NCI-H2227 (cell line): ENCODE results near the gene GJC2.
A peak's percentile ranks its signal among the peaks of the same experiment; 100 is the strongest.
"Not testable (repeated sequence)": the region's sequence is repeated elsewhere in the genome, so short reads cannot be mapped to it uniquely, and the experiment has no call there.

ENCODE experiments used
- DNase-seq: peaks from one replicate; lab custom pipeline; 2025; ENCODE audit not compliant: unreplicated experiment; lab: John Stamatoyannopoulos, UW

Gene GJC2

DNA sequence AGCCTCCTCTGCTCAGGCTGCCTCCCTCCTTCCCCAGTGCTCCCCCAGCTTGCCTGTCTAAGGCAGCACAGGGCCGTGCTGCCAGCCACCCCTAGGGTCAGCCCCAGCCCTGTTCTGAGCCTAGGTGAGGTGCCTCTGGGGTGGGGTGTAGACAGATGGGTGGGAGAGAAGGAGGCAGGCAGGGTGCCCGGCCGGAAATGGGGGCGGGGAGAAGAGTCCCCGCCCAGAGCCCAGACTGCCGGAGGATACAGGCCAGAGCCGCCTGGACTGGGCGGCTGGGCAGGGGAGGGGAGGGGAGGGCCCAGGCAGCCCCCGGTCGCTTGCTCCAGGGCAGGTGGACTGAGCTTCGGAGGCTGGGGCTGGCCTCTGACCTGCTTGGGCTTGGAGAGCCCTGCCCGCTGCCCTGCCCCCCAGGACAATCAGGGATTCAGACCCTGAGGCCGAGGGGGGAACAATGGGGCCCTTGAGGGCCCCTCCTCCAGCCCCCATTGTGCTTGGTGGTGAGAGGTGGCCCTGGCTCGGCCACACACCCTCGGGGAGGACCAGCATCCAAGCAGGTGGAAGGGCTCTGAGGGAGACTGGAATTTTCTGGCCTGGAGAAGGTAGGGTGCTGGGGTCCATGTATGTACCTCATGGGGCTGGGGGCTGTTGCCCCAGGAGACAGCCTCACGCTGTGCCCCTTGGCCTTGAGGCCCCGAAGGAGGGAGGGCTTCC, at the start of gene GJC2:
Gene GJC2, plus strand, starts transcription at position 525 of the 714 bp plus-strand sequence. CDS start 7,829 bp downstream, outside the sequence.
- peak; percentile 14 for DNase-seq

DNA sequence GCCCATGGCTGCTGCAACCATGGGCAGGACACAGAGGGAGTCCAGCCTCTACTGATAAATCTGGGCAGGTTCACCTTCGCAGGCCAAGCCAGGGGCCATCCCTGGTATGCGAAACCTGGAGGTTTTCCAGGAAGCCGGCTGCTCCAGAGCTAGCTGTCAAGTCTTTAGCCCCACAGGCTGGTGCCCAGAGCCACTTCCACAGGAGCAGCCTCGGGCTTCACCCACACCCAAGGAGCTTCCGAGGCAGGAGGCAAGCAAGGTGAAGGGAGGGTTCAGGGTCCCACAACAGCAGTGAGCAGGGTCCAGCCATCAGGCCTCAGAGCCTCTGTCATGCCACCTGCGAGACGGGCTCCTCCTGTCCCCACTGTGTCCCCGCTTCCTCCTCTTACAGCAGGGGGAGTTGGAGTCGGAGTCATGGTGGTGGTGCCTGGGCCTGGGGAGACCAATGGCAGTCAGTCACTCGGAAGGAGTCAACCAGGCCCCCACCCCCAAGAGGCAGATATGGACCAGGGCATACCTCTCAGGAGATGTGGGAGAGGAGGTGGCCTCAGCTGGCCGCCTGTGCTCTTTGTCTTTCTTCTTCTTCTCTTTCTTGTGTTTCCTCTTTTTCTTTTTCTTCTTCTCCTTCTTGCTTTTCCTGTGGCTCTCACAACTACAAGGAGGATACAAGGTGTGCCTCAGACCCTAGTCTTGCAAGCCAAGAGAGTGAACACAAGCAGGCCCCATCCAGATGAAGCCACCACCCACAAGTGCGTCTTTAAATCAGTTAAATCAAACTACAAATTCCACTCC, 48.7 kb upstream of the GJC2 start:
- DNase-seq, result no peak

DNA sequence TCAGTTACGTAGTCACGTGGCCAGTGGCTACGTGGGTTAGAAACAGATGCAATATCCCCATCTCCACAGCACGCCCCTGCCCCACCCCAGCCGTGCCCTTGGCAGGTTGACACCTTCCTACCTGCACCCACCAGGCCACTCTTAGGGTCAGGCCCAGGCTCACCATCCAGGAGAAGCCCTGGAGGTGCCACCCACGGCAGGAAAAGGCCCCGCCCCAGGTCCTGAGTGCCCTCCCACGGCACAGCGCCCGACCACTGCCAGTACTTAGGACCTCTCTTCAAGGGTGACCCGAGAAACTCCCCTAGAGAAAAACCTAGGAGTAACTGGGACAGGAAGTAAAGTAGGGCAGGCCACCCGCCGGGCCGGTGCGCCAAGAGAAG, 48.1 kb upstream of the GJC2 start:
- DNase-seq, result peak; percentile 33

DNA sequence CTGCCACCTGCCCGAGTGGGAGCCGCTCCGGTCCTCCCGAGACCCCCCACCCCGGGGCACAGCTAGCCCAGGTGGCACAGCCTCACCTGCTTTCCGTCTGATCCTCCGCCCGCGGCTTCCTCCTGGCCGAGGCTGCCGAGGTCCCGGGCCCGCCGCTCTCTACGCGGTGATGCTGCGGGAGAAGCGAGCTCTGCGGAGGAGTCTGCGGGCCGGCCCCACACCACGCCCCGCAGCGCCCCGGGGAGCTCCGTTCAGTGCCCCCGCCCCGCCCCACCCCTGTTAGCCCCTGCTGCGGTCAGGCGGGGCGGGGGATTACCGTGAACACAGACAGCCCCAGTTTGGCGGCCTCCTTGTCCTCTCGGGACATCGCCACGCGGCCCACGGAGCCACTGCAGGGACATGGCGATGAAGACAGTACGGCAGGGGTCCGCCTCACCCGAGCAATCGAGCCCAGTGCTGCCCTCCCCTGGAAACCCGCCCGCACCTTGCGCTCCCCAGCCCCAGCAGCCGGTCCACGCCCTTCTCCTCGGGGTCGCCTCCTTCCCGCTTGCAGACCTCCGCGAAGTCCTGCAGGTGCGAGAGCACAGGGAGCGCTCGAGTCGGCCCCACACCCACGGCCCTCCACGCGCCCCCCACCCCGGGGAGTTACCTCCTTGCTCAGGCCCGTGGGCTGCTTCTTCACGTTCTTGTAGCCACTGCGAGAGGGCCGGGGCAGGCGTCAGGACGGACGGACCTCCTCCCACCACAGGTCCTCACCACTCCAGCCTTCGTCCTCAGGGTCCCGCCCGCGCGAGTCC, 47.5 kb upstream of the GJC2 start:
- peak; percentile 59 for DNase-seq

DNA sequence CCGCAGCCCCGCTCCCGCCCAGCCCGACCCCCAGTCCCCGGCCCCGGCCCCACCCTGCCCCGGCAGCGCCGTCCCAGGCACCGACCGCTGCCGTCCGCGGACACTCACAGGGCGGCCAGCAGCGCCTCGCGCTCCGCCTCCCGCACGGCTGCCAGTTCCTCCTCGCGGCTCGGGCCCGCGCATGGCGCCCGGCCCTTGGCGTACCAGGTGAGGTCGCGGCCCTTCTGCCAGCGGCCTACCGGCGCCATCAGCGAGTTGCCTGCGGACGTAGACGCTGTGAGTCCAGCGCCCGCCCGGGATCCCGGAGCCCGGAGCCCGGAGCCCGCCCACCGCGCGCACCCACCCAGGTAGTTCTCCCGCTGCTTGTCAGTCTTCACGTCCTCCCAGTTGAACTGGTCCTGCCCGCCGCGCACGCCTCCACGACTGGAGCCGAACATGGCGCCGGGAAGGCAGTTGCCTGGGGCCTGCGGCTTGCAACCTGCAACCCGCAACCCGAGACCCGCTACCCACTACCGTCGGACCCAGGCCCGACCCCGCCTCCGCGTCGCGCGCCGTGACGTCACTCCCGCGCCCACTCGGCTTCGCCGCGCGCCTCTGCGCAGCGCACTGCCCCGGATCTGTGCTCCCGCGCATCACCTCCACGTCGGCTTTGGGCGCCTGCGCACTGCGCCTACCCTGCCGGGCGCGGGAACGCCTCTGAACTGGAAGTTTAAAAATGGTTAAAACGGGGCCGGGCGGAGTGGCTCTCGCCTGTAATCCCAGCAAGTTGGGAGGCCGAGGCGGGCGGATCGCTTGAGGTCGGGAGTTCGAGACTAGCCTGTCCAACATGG, 46.7 kb upstream of the GJC2 start, which contains the start of gene C1orf35:
Gene C1orf35, minus strand, starts transcription at position 535 of the 830 bp plus-strand sequence. Its CDS starts 98 bp downstream, at position 437.
- peak; percentile 98 for DNase-seq

- no peak for DNase-seq
Observed at GRCh38 chr1:228104526-228105269, 45.0 kb upstream of the GJC2 start.

DNA sequence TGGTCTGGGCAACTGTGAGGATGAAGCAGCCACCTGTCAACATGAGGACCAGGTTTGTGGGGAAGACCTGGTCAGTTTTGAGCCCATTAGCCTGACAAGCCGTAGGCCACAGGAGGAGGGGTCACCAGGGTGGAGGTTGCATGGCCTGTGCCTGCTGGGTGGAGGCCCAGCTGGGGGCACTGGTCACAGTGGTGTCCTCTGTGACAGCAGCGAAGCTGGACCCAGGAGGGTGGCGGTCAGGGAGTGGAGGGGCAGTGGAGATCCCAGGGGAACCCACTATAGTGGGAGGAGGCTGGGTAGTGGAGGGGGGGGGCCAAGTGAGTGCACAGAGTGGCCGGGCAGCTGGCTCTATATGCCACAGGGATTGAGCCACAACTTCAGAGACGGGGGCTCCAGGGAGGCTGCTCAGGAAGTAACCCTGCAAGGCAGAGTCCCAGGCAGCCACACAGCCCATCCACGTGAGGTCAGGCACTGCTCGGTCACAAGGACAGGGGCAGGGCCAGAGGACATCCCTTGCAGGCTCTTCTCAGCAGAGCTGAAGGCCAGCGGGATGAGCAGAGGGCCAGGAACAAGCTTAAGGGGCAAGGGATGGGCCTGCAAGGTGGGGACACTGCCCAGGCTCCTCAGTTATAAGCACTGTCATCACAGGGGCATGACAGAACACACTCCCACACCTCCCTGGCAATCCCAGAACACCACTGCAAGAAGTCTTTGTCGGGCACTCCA, 44.3 kb upstream of the GJC2 start:
- DNase-seq, result no peak

DNA sequence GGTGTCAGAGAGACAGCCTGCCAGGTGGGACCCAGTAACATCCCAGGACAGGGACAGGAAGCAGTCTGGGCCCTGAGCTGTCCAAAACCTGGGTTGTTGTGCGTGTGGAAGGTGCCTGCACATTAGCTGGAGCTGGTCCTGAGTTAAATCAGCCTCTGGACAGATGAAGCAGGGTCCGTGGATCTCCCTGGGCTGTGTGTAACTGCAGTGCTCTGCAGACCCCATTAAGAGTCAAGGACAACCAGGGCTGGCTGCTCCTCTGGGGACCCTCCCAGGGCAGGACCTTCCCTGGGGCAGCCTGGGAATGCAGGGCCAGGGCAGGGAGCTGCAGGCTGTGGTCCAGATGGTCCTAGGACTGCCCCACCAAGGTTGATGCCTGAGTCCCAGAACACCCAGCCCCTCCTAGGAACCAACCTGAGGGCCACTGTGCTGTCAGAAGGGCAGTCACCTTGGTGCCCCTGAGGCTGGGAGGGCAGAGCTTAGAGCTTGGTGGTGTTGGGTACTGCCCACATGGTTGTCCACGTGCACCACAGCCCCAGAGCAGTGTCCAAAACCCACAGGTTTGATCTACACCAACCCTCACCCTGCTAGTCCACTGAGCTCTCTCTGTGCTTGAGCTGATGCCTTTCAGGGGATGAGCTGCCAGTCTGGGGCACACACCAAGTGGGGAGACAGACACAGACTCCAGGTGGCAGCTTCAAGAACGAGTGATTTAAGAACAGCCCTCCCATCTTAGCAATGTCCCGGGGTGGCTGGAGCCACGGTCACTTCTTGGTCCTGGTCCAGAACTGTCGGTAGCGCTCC, 43.5 kb upstream of the GJC2 start:
- no peak for DNase-seq

- DNase-seq, result no peak
Observed at GRCh38 chr1:228106800-228107054, 43.0 kb upstream of the GJC2 start.

GRCh38 chr1:228107636-228108035, 42.1 kb upstream of the GJC2 start:
- no peak for DNase-seq

DNA sequence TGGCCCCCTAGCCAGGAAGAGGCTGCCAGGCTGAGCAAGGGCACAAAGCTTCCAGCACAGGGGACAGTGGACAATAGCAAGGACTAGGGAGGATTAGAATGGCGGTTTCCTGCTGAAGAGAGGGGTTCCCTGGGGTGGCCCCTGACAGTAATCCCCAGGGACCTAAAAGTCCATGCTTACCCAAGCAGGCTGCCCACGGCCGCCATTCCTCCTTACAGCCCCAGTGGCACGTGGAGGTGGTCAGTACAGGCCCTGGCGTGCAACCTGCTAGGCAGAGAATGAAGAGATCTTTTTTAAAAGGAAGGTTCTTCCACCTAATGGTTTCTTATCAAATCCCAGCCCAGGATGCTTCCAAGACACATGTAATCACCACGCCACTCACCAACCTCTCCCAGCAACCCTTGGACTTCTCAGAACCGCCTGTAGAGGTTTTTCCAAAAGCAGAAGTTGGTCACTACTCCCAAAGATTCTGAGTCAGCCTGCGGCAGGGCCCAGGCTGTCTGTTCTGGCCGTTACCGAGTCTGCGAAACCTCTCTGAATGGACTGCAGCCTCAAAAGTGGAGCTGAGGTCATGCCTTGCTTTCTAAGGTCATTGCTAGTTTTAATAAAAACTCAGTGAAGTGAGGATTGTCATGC, 41.6 kb upstream of the GJC2 start:
- no peak for DNase-seq

DNA sequence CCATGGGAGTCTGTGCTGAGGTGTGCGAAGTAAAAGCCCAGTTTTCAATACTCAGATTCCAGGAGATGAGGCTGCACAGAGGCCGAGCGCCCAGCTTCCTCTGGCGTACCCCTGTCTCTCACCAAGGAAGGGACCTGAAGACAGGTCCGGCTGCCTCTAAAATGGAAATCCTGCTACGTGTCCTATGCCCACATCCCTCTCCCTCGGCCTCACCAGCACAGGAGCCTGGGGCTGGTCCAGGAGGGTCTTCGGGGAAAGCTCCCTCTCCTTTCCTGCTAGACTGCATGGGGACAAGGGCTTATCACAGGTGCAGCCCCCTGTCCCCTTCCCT, 41.0 kb upstream of the GJC2 start:
- no peak for DNase-seq

GRCh38 chr1:228109073-228109961, 40.4 kb upstream of the GJC2 start, which contains the start of gene MRPL55:
TSS of gene MRPL55 (minus strand) at chr1:228109299. CDS start at chr1:228108260, 1,039 bp downstream.
- peak; percentile 97 for DNase-seq

DNA sequence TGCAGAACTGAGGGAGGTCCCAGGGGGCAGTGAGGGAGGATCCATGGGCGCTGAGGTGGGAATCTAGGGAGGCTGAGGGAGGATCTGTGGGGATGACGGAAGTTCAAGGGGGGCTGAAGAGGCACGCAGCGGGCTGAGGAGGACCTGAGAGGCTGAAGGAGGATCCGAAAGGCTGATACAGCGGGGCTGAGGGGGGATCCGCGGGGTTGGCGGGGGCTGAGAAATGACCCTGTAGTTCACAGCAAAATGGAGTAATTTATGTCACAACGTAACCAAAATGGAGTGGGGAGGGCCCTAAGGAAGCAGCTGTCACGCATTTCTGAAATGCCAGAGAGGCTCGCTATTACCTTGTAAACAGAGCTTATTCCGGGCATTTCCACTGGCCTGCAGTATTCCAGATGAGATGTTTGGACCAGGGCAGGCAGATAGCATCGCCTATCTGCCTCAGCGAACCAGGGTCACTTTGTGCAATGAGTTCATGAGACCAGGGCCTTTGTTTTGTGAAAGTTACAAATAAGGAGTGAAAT, 39.7 kb upstream of the GJC2 start:
- peak; percentile 52 for DNase-seq

DNA sequence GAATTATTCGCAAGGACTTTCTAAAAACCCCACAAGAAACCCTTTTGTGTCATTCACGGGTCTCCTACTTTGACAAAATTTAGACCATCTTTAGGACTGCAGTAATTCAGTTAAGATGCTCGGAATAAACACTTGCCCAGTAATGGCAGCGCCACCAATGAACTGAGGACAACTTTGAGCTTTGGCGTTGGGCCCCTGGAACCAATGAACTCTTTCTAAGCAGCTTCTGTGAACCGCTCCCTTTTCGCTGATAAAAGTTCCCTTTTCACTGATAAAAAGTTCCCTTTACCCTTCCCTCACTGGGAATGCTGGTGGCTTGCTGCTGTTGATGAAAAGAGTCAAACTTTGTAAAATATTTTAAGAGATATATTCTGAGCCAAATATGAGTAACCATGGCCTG, 39.2 kb upstream of the GJC2 start:
- DNase-seq, result no peak

- not testable (repeated sequence) for DNase-seq
Observed at GRCh38 chr1:228111315-228111714, 38.4 kb upstream of the GJC2 start.

DNA sequence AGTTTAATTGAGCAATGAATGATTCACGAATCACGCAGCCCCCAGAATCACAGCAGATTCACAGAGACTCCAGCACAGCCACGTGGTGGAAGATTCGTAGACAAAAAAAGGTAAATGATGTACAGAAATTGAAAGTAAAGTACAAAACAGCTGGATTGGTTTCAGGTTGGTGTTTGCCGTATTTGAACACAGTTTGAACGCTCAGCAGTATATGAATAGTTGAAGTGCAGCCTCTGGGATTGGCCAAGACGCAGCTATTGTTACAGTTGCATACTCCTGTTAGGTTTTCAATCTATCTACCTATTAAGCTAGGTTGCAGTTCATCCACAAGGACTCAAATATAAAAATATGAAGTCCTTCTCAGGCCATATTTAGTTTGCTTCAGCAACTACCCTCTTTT, 37.6 kb upstream of the GJC2 start:
- no peak for DNase-seq
